SK-N-MC (cell line): Measurements from ENCODE around the gene PTPMT1.

Source experiments
- EZH2 ChIP-seq: fragments of 200-600 bp; sonication (generic); IDR thresholded peaks from one replicate; pipeline ENCODE4 v1.6.1; 2017; ENCODE audit warnings: antibody characterized with exemption
- POLR2AphosphoS5 ChIP-seq: IDR thresholded peaks from 2 replicates; pipeline ENCODE4 v1.6.1; 2012; ENCODE audit warnings: mild to moderate bottlenecking, low read depth, low read length, borderline replicate concordance

DNA sequence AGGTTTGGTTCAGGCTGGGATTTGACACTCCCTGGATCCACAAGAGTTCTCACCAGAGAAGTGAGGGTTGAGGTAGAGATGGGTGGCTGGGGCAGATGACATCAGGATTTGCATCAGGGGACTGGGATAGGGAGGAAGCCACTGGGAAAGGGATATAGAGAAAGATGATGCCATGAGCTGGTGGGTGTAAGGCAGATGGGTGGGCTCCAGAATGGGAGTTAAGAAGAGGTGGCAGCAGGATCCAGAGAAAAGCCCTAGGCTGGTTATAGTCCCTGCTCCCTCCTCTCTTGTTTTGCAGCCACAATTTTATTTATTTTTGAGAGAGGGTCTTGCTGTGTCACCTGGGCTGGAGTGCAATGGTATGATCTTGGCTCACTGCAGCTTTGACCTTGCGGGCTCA lies 30.6 kb downstream of the PTPMT1 start:
- TF ChIP-seq POLR2AphosphoS5 (no peak), EZH2 (no peak)
